ENCODE data around the gene UBXN10.

The UBXN10 gene

DNA sequence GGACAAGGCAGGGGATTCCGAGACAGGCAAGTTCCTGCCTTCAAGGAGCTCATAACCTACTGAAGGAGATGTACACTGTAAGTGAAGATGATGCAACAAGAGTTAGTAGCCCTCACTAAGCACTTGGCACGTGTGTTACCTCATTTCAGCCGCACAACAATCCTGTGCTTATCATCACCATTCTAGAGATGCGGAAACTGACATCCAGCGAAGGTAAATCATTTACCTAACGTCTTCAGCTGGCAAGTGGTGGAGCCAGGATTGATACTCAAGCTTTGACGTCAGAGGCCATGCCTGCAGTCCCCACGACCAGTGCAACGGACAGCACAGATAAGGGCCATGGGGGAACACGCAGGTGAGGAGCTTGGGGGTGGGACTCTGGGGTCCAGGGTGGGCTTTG, 2.9 kb upstream of the UBXN10 start:
- no peak for DNase-seq (ENCODE audit: low read depth in 2 of 2)

DNA sequence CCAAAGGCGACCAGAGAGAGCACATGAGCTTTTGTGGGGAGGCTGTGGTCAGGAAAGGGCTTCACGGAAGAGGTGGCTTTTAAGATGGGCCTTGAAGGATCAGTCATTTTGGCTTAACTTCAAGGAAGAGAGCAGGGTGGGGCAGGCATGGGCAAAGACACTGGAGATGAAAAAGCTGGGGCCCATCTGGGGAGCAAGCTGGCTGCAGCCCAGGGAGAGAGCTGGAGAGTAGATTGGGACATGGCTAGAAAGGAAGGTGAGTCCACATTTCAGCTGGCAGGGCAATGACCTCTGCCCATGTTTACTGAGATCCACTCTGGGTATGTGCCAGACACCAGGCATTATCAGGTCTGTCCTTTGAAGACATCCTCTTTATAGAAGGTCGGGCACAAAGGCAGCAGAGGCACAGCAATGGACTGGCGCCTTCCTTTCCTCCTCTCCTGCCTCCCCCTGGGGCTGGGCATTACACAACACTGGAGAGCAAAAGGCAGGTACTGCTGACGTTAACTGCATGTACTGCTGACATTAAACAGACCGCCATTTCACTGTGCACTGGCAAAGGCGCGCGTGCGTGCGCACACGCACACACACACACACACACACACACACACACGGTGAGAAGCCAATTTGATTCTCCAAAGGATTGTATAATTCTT, 2.2 kb upstream of the UBXN10 start:
- DNase-seq (ENCODE audit: low read depth in 2 of 2) = no peak

DNA sequence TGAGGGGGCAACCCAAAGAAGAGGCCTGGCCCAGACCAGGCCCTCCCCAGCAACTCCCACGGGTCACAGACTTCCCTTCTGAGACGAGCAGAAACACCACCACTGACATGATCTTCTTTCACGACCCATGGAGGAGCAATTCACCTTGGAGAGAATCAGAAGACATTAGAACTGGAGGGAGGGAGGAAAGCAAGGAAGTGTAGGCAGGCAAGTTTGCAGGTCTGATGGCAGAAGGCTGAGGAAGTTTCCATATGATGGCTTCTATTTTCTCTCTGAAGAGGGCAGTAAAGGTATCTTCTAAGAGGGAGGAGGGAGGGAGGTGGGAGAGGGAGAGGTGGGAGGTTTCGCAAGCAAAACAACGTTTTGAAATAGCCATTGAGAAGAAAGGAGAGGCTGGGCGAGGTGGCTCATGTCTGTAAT, 1.4 kb upstream of the UBXN10 start:
- no peak for DNase-seq (ENCODE audit: low read depth in 2 of 2)

GRCh38 chr1:20184997-20185833, 681 bp upstream of the UBXN10 start:
- DNase-seq (ENCODE audit: low read depth in 2 of 2) = peak; percentile 18 to 38

- no peak for DNase-seq (ENCODE audit: low read depth in 2 of 2)
Observed at GRCh38 chr1:20187103-20187812, 1.4 kb downstream of the UBXN10 start.

DNA sequence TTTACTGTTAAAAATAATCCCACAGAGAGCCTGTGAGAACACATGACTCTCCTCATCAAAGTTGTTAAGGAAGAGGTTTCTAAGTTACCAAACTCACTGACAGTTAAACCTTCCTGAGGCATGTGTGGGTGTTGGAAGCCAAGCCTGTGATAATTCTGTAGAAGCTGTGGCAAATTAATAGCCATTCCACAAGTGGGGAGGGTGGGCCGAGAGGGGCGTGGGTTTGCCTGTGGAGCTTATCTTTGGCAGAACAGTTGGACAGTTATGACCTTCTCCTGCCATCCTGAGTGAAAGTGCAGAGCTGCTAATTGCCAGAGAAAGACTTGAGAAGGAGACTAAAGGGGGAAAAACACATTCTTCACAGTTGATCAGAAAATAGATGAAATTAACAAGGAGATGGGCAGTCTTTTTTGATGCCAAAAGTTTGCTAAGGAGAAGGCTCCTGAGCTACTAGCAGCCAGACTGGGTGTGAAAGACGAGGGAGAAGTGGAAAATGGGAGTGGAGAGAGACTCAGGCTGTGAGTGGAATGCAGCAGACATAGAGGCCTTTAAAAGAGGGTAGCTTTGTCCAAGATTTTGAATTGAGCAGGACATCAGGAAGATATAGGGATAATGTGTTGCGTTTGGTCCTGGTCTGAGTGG, 2.0 kb downstream of the UBXN10 start:
- DNase-seq (ENCODE audit: low read depth in 2 of 2) = no peak

DNA sequence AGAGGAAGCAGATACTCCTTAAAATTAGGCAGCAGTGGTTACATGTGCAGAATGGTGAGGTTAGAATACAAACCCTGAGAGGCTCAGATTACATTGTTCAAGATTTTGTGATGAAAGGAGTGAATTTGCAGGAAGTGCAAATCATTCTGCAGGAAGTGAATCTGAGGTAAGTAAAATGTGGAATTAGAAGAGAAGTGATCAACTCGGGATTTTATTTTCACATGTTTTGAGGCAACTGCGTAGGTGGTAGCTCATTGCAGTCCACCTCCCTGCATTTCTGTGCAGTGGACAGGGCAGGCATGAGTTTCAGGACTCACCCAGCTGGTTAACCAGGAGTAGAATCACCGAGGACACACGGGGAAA, 2.5 kb downstream of the UBXN10 start:
- DNase-seq (ENCODE audit: low read depth in 2 of 2) = no peak

DNA sequence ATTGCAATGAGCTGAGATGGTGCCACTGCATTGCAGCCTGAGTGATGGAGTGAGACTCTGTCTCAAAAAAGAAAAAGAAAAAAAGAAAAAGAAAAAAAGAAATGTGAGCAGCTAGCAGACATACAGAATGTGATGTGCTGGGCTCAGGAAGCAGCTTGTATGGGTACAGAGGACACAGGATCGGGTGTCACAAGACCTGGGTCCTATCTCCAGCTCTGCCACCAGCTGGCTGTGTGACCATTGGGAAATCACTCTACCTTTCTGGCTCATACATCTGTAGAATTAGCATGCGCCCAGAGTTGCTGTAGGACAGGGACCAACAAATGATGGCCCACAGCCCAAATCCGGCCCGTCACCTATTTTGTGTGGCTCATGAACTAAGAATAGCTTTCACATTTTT, 3.8 kb downstream of the UBXN10 start:
- DNase-seq (ENCODE audit: low read depth in 2 of 2) = no peak

GRCh38 chr1:20190256-20191160, 4.6 kb downstream of the UBXN10 start:
- no peak for DNase-seq (ENCODE audit: low read depth in 2 of 2)

DNA sequence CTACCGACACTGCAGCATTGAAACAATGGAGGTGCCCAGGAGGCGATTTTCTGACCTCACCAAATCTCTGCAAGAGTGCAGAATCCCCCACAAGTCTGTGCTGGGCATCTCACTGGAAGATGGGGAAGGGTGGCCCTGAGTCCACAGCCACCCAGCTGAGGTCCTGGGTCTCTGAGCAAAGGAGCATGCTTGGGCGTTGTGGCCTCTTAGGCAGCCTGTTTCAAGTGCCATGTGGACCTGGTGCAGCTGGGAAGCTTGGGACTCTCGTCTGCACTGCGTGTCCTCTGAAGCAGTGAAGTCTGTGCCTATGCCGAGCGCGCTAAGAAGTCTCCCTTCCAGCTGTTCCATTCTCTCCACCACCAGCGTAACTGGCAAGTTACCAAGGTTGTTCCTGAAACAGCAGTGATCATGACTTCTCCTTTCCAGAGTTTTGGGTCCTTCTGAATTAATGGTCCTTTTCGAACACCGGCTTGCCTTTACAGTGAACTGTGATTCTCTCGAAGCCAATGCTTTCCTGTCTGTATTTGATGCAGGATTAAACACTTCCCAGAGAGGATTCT, 5.5 kb downstream of the UBXN10 start:
- no peak for DNase-seq (ENCODE audit: low read depth in 2 of 2)

DNA sequence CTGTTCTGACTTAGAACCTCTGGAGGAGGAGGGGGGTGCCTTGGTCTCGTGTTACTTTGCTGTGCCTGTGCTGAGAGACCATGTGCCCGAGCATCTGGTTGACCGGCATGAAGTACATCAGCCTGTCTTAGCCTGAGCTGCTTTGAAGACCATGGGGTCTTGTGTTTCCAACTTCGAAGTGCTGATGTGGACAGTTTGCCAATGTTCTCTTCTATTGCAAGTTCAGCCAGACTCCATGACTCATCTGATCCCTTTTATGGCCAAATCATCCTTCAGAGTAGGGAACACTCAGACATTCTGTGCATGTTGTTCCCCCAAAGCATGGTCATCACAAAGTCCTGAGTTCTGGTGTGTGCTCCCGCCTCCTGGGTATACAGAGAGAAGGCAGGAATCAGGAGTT, 6.5 kb downstream of the UBXN10 start:
- no peak for DNase-seq (ENCODE audit: low read depth in 2 of 2)

- no peak for DNase-seq (ENCODE audit: low read depth in 2 of 2)
Observed at GRCh38 chr1:20192871-20193411, 7.0 kb downstream of the UBXN10 start.

- no peak for DNase-seq (ENCODE audit: low read depth in 2 of 2)
Observed at GRCh38 chr1:20194224-20194623, 8.3 kb downstream of the UBXN10 start.

- DNase-seq (ENCODE audit: low read depth in 2 of 2) = peak; percentile 32 to 50
Observed at GRCh38 chr1:20194757-20195461, 9.0 kb downstream of the UBXN10 start.

- no peak for DNase-seq (ENCODE audit: low read depth in 2 of 2)
Observed at GRCh38 chr1:20195462-20195780, 9.5 kb downstream of the UBXN10 start.

DNA sequence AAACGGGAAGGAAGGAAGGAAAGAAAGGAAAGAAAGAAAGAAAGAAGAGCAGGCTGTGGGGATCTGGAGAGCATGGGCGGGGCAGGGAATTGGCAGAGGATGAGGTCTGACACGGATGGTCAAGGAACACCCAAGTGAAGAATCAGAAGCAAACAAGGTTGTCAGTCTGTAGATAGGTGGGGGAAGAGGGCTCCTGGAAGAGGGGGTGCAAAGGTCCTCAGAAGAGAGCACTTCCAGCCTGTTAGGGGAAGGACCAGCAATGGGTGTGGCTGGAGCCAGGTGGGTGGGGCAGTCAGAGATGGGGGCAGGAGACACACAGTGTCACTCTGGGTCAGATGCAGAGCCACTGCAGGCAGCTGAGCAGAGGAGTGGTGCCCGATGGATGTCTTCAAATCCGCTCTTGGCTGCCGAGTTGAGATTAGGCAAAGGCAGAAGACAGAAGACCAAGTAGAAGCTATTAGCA, 11.5 kb downstream of the UBXN10 start:
- DNase-seq (ENCODE audit: low read depth in 2 of 2) = no peak

GRCh38 chr1:20198296-20198695, 12.4 kb downstream of the UBXN10 start:
- DNase-seq (ENCODE audit: low read depth in 2 of 2) = no peak

- no peak for DNase-seq (ENCODE audit: low read depth in 2 of 2)
Observed at GRCh38 chr1:20198918-20199317, 13.0 kb downstream of the UBXN10 start.

GRCh38 chr1:20199403-20199802, 13.5 kb downstream of the UBXN10 start:
- no peak for DNase-seq (ENCODE audit: low read depth in 2 of 2)

DNA sequence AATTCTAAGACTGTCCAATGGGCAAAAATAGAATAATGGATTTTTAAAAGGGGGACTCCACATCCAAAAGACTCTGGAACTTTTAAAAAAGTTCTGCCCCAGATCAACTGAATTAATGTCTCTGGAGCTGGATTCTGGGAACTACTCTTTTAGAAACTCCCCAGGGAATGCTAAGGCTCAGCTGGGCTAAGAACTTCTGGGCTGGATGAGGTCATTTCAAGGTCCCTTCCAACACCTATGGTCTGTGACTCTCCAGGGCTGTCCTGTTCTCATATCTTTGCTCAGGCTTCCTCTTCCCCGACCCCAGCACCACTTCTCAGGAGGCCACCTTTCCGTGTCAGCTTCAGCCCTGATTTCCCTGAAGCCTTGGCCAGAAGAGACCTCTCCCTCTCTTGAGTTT, 13.9 kb downstream of the UBXN10 start:
- DNase-seq (ENCODE audit: low read depth in 2 of 2) = no peak
